Stimulated activated CD4-positive, alpha-beta T cell treated with anti-CD3 and anti-CD28 coated beads, Interleukin-15, amount 100 ng/mL, for 24 hours (primary cell): ENCODE results near the gene MEIKIN.

Experiments used
- DNase-seq: peaks from one replicate; pipeline ENCODE4 v3.0.0-alpha.2; 2020

MEIKIN gene, protein sequence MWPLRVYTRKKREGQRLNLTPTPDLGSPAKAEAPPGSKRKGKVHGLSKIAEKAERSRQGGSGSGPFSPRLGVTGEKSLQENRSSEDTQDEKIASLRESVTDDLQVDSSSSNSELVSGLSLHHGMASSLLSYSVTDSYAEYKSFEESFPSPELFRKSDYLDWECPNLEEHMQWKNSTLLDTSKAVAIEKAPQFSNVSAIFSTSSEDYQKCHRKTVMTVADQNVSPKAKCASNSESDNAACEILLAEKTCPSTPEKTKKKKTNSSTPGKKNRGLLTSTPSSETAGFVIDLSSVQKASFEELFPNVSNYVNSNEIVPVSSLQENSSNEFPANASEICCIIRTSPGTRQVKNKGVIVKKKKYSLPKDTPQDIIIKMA

DNA sequence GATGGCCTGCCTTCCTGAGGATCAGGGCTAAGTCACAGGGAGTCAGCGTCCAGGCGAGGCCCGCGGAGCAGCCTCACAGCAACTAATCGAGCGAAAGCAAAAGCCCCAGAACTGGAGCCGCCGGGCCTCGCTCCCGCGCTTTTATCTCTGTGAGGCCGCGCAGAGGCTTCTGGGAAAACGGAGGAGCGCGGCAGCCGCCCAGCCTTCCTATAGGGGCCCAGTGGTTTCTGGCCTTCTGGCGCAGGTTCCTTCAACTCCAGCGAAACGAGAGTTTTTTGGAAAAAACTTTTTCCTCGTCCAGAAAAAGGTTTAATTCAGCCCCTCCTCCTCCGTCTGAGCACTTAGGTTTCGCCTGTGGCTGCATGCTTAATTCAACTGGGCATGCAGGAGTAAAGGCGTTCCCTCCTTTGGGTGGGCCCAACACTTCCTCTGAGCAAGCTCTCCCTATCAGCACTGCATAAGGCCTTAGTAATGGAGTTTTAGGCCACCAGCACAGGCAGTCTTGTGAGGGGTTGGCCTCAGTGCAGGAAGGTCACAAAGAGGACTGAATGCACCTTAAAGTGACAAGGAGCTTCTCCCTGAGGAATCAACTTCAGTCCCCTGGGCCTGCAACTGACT is at the start of gene MEIKIN:
Gene MEIKIN, minus strand, starts transcription at position 113 of the 618 bp plus-strand sequence. CDS start 158 bp downstream, outside the sequence.
- DNase-seq, result no peak

DNA sequence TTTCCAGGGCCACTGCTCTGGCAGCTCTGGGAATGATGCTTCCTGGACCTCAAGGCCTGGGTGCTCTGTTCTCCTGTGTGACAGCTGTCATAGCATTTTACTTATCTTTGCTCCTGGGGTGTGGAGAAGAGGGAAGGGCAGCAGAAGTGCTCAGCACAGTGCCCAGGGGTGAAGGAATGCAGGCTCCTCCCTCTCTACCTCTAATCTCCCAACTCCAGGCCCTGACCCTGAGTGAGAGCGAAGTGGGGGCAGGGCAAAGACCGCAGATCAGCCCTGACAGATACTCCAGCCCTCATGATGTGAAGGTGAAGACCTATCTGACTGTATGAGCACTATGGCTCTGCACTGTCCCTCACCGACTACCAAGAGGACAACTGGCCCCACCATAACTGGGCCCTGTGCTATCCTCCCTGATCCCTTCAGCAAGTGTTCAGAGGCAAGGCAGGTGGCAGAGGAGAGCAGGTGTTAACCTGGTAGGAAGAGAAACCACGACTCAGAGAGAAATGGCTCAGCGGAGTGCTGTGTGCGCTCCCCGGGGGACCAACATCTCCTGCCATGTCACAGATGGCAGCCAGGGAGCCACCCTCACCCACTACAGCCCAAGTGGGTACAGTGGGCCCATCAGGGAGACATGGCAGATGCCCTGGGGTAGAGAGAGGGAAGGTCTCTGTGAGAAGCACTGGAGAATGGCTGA is 49.2 kb upstream of the MEIKIN start:
- DNase-seq, result no peak

DNA sequence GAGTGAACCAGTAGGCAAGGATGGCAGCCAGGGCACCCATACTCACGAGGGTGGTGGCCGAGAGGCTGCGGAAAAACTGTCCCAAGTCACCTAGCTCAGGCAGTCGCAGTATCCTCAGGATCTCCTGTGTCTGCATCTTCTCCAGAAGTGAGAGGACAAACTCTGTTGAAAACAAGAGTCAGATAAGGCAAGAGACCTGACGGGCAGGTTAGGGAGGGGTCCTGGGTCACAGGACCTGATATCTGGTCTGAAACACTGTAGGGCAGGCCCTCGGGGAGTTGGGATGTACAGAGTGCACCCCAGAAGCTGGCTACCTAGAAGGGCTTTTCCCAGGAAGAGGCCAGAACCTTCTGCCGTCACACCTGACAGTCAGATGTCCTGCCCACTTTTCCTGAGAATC is 48.6 kb upstream of the MEIKIN start:
- DNase-seq, result no peak

DNA sequence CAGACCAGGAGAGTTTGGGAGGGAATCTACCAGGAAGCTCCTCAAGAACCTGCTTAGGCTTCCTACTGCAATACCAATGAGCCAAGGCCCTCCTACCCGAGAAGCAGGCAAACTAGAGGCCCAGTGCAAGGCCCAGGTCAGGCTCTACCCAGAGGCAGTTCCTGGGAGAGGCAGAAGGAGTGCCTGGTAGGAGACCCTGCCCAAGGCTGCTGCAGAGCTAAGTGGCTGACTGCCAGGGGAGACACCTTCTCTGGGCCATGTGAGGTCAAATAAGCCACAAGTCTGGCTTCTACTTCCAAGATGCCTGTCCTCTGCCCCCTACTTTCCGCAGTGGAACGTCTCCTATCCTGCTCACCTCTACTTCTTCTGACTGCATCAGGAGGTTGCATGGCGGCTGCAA is 48.2 kb upstream of the MEIKIN start:
- DNase-seq, result no peak

DNA sequence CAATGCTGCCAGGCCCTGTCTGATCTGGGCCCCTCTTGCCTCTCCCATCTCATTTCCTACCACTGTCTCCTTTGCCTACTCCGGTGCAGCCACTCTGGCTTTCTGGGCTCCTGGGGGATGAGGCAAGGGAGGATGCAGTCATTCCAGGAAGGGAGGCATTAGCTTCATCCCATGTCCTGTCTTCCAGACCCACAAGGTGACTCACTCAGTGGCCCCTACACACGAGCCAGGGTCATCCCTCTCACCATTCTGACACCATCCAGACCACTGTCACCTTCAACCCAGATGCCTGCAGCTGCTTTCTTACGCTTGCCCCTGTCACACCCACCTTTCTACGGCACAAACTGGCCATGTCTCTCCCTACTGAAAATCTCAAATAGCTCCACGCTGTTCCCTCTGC is 46.9 kb upstream of the MEIKIN start:
- DNase-seq, result no peak

DNA sequence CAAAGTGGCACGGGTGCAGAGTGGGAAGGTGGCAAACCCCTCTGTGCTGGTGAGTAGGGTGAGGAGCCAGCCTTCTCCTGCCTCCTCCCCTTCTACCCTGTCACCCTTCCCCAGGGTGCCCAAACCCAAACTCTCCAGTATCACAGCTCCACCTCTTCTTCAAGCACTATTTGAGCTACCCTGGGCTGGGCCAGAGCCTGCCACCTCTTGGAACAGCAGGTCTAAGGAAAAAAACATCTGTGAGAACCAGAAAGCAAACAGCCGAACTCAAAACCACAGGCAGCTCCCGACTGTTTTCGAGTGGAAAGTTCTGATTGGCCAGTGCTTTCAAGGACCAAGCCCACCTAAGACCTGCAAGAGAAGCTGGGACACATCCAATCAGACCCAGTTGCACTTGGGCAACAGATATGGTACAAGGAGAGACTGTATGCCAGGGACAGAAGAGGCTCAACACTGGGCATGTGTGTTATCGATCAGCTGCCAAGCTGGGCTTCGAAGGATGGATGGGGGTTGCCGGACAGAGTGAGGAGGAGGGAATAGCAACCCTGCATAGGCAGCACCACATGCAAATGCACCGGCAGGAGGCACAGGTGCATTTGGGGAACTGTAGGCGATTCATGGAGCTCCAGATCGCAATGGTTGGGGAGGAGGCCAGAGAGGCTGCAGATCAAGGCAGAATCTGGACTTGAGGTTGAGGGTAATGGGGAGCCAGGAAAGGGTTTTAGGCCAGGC is 46.3 kb upstream of the MEIKIN start:
- no peak for DNase-seq

DNA sequence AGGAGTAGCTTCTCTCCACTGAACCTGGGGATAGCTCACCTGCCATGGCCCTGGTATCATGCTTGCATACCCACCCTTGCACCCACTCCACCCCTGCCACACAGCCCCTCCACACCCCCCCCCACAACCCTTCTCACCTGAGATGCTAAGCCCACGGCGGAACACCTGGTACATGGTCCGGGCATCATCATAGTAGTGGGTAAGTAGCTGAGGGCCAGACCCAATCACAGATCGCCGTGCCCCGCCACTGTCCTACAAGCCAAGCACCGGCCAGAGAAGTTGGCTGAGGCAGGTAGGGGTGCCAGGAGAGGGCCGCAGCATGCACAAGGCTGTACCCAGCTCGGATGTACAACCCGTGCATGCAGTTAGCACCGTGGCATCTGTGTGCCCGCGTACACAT is 45.3 kb upstream of the MEIKIN start:
- DNase-seq, result no peak

DNA sequence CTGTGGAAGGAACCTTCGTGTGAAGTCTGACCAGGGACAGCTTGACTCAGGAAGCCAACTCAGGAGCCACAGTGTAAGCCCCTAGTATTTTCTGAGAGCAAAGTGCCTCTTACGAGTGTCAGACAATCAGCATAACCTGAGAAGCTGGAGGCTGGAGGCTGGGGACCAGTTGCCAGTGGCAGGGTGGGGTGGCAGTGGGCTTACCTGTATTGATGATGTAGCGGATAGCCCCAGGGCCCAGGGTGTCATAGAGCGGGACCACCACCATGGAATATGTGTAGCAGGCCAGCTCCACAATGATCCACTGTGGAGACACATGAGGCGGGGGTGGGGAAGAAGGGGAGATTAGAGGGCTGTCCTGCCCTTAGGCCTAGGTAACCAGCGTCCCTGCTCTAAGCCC is 43.1 kb upstream of the MEIKIN start:
- no peak for DNase-seq

DNA sequence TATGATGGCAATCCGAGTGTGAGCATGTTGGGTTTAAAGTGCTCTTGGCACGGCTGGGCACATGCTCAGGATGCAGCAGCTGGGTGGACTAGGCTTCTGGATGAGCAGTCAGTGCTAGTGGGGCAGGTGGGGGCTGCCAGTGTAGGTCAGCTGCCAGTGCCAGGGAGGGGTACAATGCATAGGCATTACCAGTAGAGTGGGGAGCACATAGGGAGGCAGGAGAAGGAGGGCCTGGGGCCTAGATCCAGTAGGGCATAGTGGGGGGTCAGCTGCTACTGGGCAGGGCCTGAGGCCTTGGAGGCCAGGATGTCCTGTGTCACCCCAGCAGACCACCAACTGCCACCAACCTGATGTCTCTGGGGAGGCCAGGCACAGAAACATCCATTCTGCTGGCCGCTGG is 41.8 kb upstream of the MEIKIN start:
- DNase-seq, result no peak

DNA sequence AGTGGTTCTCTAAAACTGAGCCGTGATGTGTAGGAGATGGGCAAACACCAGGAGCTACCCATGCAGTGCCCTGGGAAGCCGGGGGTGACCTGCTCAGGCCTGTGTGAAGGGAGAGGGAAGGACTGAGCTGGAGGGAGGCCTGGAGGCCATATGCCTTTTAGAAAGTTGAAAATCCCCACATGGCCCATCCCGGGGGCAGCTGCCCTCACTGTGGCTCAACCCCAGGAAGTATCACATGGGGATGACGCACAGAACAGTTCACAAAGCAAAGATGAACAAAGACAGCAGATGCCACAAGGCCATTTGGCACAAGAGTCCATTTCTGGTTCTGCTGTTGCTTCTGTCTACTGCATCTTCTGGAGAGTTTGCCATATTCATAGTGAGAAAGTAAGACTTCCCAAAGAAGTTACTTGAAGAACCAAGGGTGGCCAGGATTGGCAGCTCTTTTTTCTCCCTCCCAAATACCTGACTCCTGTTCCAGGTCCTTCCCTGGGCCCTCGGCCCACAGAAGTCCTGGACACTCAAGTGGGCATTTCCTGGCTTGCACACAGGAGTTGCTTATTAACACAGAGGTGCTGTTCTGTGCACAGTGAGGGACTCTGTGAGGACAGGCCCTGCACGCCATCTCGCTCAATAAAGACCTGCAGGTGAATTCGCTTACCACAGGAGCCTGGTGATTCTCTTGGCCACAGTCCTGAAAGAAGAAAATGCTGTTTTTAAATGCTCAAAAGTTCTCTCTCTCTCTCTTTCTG is 40.9 kb upstream of the MEIKIN start:
- no peak for DNase-seq

DNA sequence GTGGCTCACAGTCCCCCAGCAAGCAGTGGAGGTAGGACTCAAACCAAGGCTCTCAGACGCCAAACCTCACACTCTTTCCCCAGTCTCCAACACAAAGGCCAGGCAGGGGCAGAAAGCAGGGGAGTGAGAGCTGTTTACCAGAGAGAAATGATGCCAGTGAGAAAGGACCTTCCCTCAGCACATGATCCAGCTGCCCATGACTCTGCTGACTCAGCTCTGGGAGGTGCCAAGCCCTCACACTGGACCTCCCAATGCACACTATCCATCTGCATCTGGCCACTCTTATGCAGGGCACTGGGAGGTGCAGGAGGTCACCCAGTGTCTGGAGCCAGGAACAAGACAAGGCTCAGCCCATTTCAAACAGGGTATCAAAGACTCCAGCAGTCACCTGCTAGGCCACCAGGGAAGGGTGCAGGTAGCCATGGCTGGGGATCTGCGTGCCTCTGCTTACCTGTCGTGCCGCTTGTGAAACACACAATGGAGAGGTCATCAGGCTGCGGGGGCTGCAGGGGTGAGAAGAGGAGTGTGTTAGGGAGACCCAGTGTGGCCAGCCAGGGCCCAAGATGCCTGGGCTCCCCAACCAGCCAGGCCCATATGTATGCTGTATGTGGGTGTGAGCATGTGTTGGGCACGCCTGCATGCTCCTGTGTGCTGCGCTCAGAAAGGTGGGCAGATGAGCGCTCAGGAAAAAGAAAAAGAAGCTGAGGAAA is 39.6 kb upstream of the MEIKIN start:
- DNase-seq, result no peak

DNA sequence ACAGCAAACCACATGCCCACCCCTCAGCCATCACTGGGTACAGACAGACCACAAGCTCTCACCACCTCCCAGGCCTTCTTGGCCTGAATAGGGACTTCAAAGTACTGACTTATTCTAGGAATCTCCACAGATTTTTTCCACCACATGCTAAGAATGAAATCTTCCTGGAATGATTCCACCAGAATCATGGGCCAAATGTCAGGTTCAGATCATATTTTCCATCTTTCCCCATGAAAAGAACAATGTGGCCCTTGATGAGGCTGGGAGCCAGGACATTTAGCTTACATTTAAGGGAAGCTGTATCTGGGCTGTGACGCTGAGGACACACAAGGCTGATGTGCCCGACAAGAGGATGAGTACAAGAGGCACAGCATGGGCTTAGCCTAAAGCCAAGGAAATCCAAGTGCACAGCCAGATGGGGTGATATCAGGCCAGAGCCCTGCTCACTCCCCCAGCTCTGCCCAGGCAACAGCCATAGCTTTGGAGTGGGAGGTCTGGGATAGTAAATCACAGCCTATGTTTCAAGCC is 37.8 kb upstream of the MEIKIN start:
- DNase-seq, result no peak

DNA sequence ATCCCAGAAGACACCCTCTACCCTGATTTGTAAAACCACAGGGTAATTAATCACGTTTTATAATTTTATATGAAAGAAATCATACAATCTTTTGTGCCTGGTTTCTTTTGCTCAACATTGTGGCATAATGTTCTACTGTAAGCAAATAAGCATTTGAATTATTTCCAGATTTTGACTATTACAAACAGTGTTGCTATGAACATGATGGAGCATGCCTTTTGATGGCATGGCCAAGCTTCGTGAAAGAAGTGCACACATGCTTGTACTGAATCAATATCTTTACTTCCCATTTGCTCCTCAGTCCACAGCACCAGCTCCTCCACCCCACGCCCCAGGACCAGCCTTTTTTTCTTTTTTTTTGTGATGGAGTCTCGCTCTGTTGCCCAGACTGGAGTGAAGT is 36.1 kb upstream of the MEIKIN start:
- no peak for DNase-seq

DNA sequence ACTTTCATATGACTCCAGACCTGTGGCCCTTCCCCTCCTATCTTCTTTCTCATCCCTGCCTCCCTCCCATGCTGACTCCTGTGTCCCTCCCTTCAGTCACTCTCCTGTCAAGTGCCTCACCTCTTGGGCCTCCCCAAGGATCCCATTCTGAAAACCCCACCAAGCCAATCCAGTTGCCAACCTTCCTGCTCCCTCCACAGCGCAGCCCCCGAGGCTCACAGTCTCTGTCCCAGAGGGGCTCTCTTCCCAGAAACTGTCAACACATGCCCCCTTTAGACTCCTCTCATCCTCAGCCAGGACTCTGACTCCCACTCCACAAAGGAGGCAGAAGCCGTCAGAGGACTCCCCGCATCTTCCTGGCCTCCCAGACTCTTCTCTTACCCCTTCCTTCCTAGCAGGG is 35.2 kb upstream of the MEIKIN start:
- DNase-seq, result no peak

DNA sequence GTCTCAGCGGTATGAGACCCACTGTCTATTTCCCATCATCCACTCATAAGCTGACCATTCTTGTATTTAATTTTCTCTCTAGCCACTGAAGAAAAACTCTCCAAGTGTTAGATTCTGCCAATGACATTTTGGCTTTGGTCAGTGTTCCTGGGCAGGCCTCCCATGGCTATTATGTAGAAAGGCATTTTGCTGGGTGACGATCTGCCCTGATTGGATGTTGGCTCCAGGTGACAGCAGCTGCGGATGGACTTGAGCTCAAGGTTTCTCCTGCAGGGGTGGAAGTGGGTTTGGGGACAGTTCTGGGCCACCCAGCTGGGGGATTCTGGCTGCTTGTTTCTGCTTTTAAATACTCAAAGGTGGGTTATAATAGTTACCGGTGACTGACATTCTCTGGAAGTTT is 34.4 kb upstream of the MEIKIN start:
- DNase-seq, result no peak

DNA sequence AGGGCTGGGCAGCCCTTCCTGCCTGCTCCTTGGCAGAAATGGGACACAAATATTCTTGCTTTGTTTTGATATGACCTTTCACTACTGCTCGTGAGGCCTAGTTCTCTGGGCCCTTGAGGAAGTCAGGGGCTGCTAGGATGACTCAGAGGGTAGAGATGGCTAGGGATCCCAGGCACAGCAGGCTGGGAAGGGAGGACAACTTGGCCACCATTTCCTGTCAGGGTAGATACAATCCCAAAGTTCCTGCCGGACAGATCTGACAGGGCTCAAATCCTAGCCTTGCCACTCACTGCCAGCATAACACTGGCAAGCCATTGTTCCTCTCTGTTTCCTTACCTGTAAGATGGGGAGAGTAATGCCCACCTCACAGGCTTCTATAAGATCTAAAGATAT is 31.7 kb upstream of the MEIKIN start:
- no peak for DNase-seq

DNA sequence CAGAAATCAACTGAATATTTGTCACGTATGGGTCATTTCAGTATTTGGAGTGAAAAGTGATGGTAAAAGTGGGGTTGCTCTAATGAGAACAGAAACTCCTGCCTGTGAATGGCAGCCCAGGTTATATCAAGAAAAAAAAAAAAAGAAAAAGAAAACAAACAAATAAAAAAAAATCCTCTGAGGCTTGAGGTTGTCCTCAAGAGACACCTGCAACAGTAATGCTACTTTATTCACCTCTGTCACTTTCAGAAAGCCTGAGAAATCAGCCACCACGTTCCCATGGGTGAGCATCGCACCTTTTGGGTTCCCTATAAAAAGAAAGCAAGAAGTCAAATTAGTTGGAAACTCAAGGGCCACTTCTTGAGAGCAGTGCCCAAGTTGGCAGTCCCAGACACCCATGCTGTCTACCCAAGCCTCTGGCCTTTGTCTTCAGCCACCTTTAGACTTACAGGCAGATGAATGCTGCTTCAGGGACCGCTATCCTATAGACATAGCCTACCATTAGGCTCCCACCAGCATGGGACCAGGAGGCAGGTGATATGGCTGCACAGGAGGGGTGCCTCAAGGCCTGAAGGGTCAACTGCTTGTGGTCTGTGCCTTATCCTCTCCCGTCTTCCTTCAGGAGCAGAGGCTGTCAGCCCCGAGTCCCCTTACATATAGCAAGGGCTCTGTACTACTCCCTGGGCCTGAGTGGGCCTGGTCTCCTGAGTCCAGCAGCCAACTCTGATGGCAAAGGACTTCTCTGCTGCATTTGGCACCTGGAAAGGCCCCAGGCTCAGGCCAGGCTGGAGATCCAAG is 31.1 kb upstream of the MEIKIN start:
- no peak for DNase-seq

DNA sequence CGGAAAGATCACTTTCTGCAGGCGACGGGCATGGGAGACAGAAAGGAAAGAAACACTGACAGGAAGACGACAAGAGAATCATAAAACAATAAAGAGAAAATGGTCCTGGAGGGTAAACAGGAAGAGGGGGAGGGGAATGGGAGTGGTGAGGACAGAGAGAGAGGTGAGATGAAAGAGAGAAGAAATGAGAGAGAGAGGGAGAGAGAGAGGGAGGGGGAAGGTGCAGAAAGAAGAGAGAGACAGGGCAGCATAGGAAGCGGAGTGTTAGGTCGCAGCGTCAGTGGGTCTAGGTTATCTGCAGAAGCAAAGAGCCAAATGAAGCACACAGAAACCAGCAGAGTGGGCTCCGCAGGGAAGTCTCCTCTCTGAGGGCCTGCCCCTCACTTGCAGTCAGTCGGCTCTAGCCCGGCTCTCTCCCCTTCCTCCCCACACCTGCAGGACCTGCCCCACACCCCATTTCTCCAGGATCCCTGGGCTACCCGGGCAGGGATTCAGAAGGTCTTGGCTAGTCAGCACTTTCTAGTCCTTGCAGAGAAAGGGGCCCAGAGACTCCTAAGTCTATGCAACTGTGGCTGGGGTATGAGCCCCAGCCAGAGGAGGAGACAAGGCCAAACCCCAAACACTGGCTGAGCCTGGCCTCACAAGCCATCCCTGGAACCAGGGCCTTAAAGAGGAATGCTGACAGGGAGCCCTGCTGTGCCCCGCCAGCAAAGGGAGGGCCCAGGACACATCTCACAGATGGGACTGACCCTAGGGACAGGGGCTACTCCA is 29.7 kb upstream of the MEIKIN start:
- DNase-seq, result no peak

DNA sequence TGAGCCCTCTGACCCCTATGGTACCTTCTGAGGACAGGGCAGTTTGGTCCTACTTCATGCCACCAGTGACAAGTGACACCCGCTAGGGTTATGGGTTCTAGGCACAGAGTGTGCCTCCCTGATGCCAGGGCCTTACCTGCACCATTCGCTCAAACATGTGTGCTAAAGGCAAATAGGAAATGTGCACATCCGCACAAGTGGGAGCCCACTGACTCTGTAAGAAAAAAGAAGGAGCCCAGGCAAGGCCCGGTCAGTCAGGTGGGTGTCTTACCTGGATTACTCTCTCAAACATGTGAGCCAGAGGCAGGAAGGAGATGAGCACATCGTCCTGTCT is 29.1 kb upstream of the MEIKIN start:
- peak; percentile 20 for DNase-seq

DNA sequence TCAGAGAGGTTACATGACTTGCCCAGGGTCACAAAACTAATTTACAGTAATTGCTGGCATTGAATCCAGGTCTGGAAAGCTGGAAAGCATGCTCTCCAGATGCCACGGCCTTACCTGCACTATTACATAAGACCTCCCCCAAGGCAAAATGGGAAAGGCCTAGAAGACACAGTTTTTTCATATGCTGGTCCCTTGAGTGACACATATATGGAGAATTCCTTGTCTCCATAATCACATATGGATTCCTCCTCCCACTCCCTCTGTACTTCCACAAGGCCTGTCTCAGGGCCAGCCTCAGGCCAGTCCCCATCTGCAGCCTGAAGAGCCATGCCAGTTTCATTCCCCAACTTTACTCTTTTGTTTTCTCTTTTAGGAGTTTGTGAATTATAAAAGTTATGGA is 28.6 kb upstream of the MEIKIN start:
- DNase-seq, result no peak
